Neutrophil (primary cell): ENCODE measurements around the gene COL13A1.

Experiments
- H3K27ac ChIP-seq: fragments of 200-600 bp; sonication (generic); 2 replicates; pipeline ENCODE4 v1.5.1; 2016; ENCODE audit warnings: mild to moderate bottlenecking, moderate library complexity
- H3K27me3 ChIP-seq: fragments of 200-600 bp; sonication (generic); 2 replicates; pipeline ENCODE4 v1.6.0; 2016; ENCODE audit warnings: mild to moderate bottlenecking
- H3K36me3 ChIP-seq: fragments of 200-600 bp; sonication (generic); 2 replicates; pipeline ENCODE4 v1.5.1; 2017
- H3K4me1 ChIP-seq, 2 experiments: fragments of 200-600 bp in 1 of 2; sonication (generic) in 1 of 2; 1 replicate in 1 of 2; 2 replicates in 1 of 2; pipeline versions ENCODE4 v1.5.1 to v1.6.1; 2013 to 2016; ENCODE audit warnings: low read depth in 1 of 2, low read length in 1 of 2, mild to moderate bottlenecking in 1 of 2, moderate library complexity in 1 of 2; ENCODE audit not compliant: control insufficient read depth in 1 of 2, insufficient read depth in 1 of 2
- H3K4me3 ChIP-seq, 2 experiments: fragments of 200-600 bp in 1 of 2; sonication (generic) in 1 of 2; 1 replicate in 1 of 2; 2 replicates in 1 of 2; pipeline ENCODE4 v1.5.1; 2013 to 2016; ENCODE audit warnings: low read depth in 1 of 2, low read length in 1 of 2, mild to moderate bottlenecking in 1 of 2, moderate library complexity in 1 of 2
- H3K9me3 ChIP-seq: fragments of 200-600 bp; sonication (generic); 2 replicates; pipeline ENCODE4 v1.5.1; 2016
- TF ChIP-seq, protein P1 (sequence below): fragments of 200-600 bp; sonication (generic); IDR thresholded peaks from 2 replicates; pipeline ENCODE4 v1.5.1; 2016; ENCODE audit warnings: antibody characterized with exemption

Gene COL13A1

GRCh38 chr10:69881202-69881601 is 79.5 kb downstream of the COL13A1 start:
- Histone ChIP-seq H3K4me1 (peaks cover 12 to 13% of the 10 kb centered on the region in 2 experiments), H3K27me3 (peaks cover 37% of the 10 kb centered on the region), H3K27ac (no peak overlapping the region), H3K36me3 (no peaks in the 10 kb centered on the region), H3K4me3 (no peak overlapping the region), H3K9me3 (no peaks in the 10 kb centered on the region)
- TF ChIP-seq, protein P1, sequence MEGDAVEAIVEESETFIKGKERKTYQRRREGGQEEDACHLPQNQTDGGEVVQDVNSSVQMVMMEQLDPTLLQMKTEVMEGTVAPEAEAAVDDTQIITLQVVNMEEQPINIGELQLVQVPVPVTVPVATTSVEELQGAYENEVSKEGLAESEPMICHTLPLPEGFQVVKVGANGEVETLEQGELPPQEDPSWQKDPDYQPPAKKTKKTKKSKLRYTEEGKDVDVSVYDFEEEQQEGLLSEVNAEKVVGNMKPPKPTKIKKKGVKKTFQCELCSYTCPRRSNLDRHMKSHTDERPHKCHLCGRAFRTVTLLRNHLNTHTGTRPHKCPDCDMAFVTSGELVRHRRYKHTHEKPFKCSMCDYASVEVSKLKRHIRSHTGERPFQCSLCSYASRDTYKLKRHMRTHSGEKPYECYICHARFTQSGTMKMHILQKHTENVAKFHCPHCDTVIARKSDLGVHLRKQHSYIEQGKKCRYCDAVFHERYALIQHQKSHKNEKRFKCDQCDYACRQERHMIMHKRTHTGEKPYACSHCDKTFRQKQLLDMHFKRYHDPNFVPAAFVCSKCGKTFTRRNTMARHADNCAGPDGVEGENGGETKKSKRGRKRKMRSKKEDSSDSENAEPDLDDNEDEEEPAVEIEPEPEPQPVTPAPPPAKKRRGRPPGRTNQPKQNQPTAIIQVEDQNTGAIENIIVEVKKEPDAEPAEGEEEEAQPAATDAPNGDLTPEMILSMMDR = no peak

DNA sequence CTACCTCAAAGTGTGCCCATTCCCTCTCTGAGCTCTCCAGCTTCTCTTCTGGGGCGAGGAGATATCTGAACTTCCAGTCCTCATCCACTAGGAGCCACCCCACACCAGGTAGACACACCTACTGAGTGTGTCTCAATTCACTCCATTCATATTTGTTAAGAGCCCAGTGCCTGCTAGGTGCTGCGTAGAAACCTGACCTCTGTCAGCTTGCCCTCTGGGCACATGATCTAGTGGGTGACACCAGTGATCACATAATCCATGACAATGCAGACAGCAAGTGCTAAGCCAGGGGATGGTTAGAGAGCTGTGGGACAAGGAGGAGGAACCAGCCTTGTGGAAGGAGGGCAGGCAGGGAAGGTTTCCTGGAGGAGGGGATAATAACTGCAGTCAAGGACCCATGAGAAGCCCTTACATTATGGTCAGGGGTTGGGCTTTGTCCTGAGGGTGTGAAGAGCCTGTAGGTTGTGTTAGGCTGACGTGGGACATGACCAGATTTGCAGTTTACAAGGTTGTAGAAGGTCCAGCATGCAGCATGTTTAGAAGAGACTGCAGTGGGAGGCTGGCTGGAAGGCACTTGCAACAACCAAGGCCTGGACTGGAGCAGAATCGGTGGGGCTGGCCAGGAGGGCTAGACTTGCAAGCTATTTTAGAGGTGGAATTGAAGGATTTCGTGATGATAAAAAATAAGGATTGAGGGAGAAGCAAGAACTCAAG is 81.8 kb downstream of the COL13A1 start:
- no peak overlapping the region for H3K27ac ChIP-seq
- TF ChIP-seq, protein P1 = no peak
- no peaks in the 10 kb centered on the region for H3K36me3 ChIP-seq
- H3K4me3 ChIP-seq = no peak overlapping the region
- H3K4me1 ChIP-seq = no peaks in the 10 kb centered on the region
- H3K9me3 ChIP-seq = no peaks in the 10 kb centered on the region
- peaks cover 37% of the 10 kb centered on the region for H3K27me3 ChIP-seq

DNA sequence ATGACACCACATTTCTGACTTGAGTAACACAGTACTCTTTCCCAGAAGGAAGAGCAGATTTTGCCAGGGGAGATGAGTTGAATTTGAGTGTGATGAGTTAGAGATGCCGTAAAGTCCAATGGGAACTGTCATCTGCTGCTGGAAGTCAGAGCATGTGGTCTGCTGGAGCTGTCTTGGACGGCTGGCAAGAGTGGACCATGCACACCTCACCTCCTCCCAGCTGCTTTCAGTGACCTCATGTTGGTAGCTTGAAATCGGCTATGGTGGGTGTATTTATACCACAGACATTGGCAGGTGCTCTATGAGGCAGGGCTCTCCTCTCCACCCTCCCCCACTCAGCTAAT is 82.3 kb downstream of the COL13A1 start:
- H3K36me3 ChIP-seq = no peaks in the 10 kb centered on the region
- H3K27me3 ChIP-seq = peaks cover 37% of the 10 kb centered on the region
- no peaks in the 10 kb centered on the region for H3K9me3 ChIP-seq
- H3K4me3 ChIP-seq = no peak overlapping the region
- no peaks in the 10 kb centered on the region for H3K4me1 ChIP-seq
- no peak overlapping the region for H3K27ac ChIP-seq
- TF ChIP-seq, protein P1 = no peak

GRCh38 chr10:69884686-69885085 is 83.0 kb downstream of the COL13A1 start:
- no peaks in the 10 kb centered on the region for H3K36me3 ChIP-seq
- H3K4me3 ChIP-seq = no peak overlapping the region
- H3K27me3 ChIP-seq = peaks cover 31% of the 10 kb centered on the region
- no peaks in the 10 kb centered on the region for H3K4me1 ChIP-seq
- no peaks in the 10 kb centered on the region for H3K9me3 ChIP-seq
- TF ChIP-seq, protein P1 = no peak
- no peak overlapping the region for H3K27ac ChIP-seq

GRCh38 chr10:69885379-69886013 is 83.8 kb downstream of the COL13A1 start:
- Histone ChIP-seq H3K4me1 (no peaks in the 10 kb centered on the region), H3K27ac (no peak overlapping the region), H3K36me3 (no peaks in the 10 kb centered on the region), H3K9me3 (no peaks in the 10 kb centered on the region), H3K27me3 (peaks cover 23% of the 10 kb centered on the region), H3K4me3 (no peak overlapping the region)
- TF ChIP-seq, protein P1 = no peak
